ENCODE measurements around the gene MYOM3. TPM values are rescaled to one million over a fixed set of nuclear protein-coding genes. Genes with fewer than 3 reads are reported as not detected.

Gene MYOM3
- polyA plus RNA-seq, 1 donor from 2014 or later: not detected

DNA sequence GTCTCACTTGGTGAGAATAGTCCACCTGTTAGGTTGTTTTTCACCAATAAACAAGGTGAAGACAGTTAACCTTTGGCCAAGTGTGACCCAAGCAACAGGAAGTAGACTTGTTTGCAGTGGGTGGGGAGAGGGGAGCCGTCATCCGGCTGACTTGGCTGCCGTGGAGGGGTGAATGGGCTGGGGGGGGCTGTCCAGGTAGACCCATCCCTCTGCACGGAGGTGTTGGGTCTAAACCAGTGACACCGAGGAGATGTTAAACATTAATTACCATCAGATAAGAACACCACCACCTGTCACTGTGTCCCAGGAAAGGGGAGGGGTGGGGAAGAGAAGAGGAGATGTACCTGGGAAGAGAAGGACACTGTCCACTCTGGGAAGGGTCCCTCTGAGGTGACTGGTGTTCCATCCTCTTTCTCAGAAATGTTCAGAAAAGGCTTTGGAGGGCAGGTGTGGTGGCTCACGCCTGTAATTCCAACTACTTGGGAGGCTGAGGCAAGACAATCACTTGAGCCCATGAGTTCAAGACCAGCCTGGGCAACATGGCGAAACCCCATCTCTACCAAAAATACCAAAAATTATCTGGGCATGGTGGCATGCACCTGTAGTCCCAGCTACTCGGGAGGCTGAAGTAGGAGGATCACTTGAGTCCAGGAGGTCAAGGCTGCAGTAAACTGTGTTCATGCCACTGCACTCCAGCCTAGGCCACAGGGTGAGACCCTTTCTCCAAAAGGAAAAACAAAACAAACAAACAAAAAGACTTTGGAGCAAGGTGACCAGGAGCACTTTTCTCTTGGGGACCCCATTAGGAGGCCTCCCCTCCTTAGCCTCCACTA lies 6.7 kb upstream of the MYOM3 start:
- no peaks in the 10 kb centered on the region for H3K79me2 ChIP-seq (replicated peaks; ENCODE audit: insufficient read depth, low read length)
- H3F3A ChIP-seq (ENCODE audit: insufficient read depth, low read length, poor library complexity, severe bottlenecking): no peaks in the 10 kb centered on the region
- H3K4me2 ChIP-seq (ENCODE audit: low read length): no peak overlapping the region
- H3K27ac ChIP-seq (ENCODE audit: low read length): no peak overlapping the region
- H3K4me3 ChIP-seq (ENCODE audit: low read length): no peak overlapping the region
- no peaks in the 10 kb centered on the region for H4K20me1 ChIP-seq (ENCODE audit: insufficient read depth)
- H3K9me3 ChIP-seq (ENCODE audit: low read length): no peaks in the 10 kb centered on the region
- H2AFZ ChIP-seq (ENCODE audit: low read depth, low read length): no peak overlapping the region
- no peaks in the 10 kb centered on the region for H3K27me3 ChIP-seq (ENCODE audit: insufficient read depth, low read depth, low read length)
- no peaks in the 10 kb centered on the region for H3K36me3 ChIP-seq (ENCODE audit: insufficient read depth, low read length)
- no peak overlapping the region for H3K9ac ChIP-seq (ENCODE audit: low read length)
- TF ChIP-seq, protein P1, sequence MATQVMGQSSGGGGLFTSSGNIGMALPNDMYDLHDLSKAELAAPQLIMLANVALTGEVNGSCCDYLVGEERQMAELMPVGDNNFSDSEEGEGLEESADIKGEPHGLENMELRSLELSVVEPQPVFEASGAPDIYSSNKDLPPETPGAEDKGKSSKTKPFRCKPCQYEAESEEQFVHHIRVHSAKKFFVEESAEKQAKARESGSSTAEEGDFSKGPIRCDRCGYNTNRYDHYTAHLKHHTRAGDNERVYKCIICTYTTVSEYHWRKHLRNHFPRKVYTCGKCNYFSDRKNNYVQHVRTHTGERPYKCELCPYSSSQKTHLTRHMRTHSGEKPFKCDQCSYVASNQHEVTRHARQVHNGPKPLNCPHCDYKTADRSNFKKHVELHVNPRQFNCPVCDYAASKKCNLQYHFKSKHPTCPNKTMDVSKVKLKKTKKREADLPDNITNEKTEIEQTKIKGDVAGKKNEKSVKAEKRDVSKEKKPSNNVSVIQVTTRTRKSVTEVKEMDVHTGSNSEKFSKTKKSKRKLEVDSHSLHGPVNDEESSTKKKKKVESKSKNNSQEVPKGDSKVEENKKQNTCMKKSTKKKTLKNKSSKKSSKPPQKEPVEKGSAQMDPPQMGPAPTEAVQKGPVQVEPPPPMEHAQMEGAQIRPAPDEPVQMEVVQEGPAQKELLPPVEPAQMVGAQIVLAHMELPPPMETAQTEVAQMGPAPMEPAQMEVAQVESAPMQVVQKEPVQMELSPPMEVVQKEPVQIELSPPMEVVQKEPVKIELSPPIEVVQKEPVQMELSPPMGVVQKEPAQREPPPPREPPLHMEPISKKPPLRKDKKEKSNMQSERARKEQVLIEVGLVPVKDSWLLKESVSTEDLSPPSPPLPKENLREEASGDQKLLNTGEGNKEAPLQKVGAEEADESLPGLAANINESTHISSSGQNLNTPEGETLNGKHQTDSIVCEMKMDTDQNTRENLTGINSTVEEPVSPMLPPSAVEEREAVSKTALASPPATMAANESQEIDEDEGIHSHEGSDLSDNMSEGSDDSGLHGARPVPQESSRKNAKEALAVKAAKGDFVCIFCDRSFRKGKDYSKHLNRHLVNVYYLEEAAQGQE (IDR thresholded peaks at IDR 0.05; ENCODE audit: borderline replicate concordance): no peak
- TF ChIP-seq EP300 (conservative IDR thresholded peaks at IDR 0.05; ENCODE audit: poor library complexity, severe bottlenecking): no peak
- TF ChIP-seq RAD21 (conservative IDR thresholded peaks at IDR 0.05): no peak
- TF ChIP-seq, protein P2, sequence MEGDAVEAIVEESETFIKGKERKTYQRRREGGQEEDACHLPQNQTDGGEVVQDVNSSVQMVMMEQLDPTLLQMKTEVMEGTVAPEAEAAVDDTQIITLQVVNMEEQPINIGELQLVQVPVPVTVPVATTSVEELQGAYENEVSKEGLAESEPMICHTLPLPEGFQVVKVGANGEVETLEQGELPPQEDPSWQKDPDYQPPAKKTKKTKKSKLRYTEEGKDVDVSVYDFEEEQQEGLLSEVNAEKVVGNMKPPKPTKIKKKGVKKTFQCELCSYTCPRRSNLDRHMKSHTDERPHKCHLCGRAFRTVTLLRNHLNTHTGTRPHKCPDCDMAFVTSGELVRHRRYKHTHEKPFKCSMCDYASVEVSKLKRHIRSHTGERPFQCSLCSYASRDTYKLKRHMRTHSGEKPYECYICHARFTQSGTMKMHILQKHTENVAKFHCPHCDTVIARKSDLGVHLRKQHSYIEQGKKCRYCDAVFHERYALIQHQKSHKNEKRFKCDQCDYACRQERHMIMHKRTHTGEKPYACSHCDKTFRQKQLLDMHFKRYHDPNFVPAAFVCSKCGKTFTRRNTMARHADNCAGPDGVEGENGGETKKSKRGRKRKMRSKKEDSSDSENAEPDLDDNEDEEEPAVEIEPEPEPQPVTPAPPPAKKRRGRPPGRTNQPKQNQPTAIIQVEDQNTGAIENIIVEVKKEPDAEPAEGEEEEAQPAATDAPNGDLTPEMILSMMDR (IDR thresholded peaks at IDR 0.05; ENCODE audit: poor library complexity, severe bottlenecking): no peak
- no peak for TF ChIP-seq MXI1 (conservative IDR thresholded peaks at IDR 0.05; ENCODE audit: poor library complexity, severe bottlenecking)
- TF ChIP-seq SMC3 (conservative IDR thresholded peaks at IDR 0.05; ENCODE audit: poor library complexity): no peak
- TF ChIP-seq TAF1 (IDR thresholded peaks at IDR 0.05; ENCODE audit: low read depth): no peak
- TF ChIP-seq POLR2AphosphoS5 (IDR thresholded peaks at IDR 0.05): no peak
- TF ChIP-seq EZH2 (IDR thresholded peaks at IDR 0.05; ENCODE audit: borderline replicate concordance, insufficient read depth, low read length, poor library complexity, severe bottlenecking): no peak
- H3K9me2 ChIP-seq (ENCODE audit: insufficient read depth, low read length): no peaks in the 10 kb centered on the region

DNA sequence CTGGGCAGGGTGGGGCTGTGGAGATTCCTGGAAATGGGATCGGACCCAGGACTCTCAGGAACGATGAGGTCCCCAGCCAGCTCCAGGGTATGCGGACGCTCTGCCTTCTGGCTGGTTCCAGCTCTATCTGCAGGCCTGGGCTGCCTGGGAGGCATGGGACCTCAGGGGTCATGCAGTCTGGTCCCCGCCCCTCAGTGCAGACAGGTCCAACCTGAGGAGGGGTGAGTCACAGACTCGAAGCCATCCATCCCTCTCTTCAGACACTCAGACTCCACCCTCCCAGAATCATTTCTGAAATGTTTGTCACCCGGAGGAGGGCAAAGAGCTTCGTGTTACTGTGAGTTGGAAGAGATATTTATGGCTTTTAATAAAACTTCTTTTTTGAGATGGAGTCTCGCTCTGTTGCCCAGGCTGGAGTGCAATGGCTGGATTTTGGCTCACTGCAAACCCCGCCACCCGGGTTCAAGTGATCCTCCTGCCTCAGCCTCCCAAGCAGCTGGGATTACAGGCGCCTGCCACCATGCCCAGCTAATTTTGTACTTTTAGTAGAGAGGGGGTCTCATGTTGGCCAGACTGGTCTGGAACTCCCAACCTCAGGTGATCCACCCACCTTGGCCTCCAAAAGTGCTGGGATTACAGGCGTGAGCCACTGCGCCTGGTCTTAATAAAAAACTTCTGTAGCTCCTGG lies 5.9 kb upstream of the MYOM3 start:
- Histone ChIP-seq H2AFZ (ENCODE audit: low read depth, low read length) (no peak overlapping the region), H3K27me3 (ENCODE audit: insufficient read depth, low read depth, low read length) (no peaks in the 10 kb centered on the region), H3K79me2 (replicated peaks; ENCODE audit: insufficient read depth, low read length) (no peaks in the 10 kb centered on the region), H4K20me1 (ENCODE audit: insufficient read depth) (no peaks in the 10 kb centered on the region), H3K4me2 (ENCODE audit: low read length) (no peak overlapping the region), H3K36me3 (ENCODE audit: insufficient read depth, low read length) (no peaks in the 10 kb centered on the region), H3K27ac (ENCODE audit: low read length) (no peak overlapping the region), H3K9me2 (ENCODE audit: insufficient read depth, low read length) (no peaks in the 10 kb centered on the region), H3K9ac (ENCODE audit: low read length) (no peak overlapping the region), H3F3A (ENCODE audit: insufficient read depth, low read length, poor library complexity, severe bottlenecking) (no peaks in the 10 kb centered on the region), H3K9me3 (ENCODE audit: low read length) (no peaks in the 10 kb centered on the region), H3K4me3 (ENCODE audit: low read length) (no peak overlapping the region)
- TF ChIP-seq SMC3 (conservative IDR thresholded peaks at IDR 0.05; ENCODE audit: poor library complexity) (no peak), POLR2AphosphoS5 (IDR thresholded peaks at IDR 0.05) (no peak), MXI1 (conservative IDR thresholded peaks at IDR 0.05; ENCODE audit: poor library complexity, severe bottlenecking) (no peak)

Measured in neural cell (in vitro differentiated cells).